LoVo (cell line): ENCODE results near the gene VARS1.
A peak's percentile ranks its signal among the peaks of the same experiment; 100 is the strongest.
"Not testable (repeated sequence)": the region's sequence is repeated elsewhere in the genome, so short reads cannot be mapped to it uniquely, and the experiment has no call there.

Experiments
- DNase-seq: peaks from one replicate; pipeline ENCODE4 v3.0.0-alpha.2; 2016; ENCODE audit warnings: low spot score

Gene VARS1

DNA sequence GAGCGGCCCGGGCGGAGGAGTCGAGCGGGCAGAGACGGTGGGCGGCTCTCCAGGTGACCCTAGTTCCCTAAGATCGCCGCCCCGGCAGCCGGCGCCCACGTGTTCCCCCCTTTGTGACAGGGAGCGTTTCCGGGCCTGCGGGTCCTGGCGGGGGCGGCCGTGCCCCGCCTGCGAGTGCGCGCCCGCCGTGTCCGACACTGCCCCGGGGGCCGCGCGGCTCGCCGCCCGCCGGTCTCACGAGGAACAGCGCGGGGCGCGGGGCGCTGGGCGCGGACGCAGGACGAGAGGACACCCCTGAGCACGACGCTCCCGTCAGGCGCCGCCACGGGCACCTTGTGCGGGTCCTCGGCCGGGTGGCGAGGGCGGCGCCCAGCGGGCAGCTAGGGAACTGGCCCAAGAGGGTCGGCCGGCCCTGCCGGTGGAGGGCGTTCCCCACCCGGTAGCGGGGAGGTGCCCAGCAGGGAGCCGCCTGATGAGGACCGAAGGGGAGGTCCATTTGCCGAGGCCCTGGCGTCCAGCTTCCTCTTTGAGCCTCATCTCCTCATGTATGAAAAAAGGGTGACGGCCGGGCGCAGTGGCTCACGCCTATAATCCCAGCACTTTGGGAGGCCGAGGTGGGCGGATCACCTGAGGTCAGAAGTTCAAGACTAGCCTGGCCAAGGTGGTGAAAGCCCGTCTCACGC, at the start of gene VARS1:
VARS1 (minus strand) TSS at position 137 of the 683 bp plus-strand sequence. CDS start 535 bp downstream, outside the sequence.
- DNase-seq: peak; percentile 95

DNA sequence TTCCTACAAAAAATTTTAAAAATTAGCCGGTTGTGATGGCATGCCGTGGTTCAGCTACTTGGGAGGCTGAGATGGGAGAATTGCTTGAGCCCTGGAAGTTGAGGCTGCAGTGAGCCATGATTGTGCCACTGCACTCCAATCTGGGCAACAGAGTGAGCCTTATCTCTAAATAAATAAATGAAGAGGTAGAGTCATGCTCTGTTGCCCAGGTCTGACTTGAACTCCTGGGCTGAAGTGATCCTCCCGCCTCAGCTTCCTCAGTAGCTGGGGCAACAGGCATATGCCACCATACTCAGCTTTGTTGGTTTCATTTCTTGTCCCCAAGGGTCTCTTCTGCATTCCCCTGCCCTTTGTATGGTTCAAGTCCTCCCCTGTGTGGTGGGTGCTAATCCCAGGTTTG, 49.0 kb upstream of the VARS1 start:
- DNase-seq: no peak

DNA sequence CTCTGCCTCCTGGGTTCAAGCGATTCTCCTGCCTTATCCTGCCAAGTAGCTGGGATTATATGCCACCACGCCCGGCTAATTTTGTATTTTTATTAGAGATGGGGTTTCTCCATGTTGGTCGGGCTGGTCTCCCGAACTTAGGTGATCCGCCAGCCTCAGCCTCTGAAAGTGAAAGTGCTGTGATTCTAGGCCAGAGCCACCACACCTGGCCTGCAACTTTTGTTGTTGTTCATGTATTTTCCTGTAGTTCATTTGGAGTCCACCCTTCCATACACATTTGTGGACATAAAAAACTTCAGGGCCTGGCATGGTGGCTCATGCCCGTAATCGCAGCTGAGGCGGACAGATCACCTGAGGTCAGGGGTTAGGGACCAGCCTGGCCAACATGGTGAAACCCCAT, 46.5 kb upstream of the VARS1 start:
- DNase-seq: no peak

DNA sequence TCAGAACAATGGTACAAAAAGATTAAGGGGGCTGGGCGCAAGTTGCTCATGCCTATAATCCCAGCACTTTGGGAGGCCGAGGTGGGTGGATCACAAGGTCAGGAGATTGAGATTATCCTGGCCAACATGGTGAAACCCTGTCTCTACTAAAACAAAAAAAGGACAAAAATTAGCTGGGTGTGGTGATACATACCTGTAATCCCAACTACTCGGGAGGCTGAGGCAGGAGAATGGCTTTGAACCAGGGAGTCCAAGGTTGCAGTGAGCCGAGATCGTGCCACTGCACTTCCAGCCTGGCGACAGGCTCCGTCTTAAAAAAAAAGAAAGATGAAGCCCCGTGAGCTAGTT, 44.2 kb upstream of the VARS1 start:
- DNase-seq: not testable (repeated sequence)

DNA sequence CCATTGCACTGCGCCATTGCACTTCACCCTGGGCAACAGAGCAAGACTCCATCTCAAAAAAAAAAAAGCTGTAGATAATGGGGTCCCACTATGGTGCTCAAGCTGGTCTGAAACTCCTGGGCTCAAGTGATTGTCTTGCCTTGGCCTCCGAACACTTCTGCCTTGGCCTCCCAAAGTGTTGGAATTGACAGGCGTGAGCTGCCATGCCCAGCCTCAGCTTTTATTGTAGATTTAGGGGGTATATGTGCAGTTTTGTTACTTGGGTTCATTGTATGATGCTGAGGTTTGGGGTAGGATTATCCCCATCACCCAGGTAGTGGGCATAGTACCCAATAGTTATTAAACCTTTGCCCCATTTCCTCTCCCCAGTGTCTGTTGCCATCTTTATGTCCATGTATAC, 43.4 kb upstream of the VARS1 start:
- no peak for DNase-seq

DNA sequence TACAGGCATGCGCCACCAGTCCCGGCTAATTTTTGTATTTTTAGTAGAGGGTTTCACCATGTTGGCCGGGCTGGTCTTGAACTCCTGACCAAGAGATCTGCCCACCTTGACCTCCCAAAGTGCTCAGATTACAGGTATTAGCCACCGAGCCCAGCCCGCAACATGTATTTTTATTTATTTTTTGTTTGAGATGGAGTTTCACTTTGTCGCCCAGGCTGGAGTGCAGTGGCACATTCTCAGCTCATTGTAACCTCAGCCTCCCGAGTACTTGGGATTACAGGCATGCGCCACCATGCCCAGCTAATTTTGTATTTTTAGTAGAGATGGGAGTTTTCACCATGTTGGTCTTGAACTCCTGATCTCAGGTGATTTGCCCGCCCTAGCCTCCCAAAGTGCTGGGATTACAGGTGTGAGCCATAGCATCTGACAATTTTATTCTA, 42.6 kb upstream of the VARS1 start:
- not testable (repeated sequence) for DNase-seq

DNA sequence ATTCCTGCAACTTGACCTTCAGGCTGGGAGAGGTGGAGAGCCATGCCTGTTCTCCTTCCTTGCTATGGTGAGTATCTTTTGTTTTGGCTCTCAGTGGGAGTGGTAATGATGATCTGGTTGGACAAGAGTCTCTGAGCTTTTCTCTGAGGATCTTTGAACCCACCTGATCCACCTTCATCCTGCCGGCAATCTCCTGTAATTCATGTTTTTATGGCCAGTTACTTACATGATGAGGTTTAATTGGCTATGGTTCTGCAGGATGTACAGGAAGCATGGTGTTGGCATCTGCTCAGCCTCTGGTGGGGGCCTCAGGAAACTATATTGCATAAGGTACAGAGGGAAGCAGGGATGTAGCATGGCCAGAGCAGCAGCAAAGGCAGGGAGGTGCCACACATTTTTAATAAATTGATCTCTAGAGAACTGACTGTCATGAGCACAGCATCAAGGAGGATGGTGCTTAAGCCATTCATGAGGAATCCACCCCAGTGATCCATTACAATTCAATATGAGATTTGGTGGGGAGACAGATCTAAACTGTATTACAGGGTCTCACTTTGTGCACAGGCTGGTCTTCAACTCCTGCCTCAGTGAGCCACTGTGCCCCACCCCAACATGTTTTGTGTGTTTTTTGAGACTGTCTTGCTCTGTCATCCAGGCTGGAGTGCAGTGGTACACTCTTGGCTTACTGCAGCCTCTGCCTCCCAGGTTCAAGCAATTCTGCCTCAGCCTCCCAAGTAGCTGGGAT, 42.0 kb upstream of the VARS1 start:
- no peak for DNase-seq

DNA sequence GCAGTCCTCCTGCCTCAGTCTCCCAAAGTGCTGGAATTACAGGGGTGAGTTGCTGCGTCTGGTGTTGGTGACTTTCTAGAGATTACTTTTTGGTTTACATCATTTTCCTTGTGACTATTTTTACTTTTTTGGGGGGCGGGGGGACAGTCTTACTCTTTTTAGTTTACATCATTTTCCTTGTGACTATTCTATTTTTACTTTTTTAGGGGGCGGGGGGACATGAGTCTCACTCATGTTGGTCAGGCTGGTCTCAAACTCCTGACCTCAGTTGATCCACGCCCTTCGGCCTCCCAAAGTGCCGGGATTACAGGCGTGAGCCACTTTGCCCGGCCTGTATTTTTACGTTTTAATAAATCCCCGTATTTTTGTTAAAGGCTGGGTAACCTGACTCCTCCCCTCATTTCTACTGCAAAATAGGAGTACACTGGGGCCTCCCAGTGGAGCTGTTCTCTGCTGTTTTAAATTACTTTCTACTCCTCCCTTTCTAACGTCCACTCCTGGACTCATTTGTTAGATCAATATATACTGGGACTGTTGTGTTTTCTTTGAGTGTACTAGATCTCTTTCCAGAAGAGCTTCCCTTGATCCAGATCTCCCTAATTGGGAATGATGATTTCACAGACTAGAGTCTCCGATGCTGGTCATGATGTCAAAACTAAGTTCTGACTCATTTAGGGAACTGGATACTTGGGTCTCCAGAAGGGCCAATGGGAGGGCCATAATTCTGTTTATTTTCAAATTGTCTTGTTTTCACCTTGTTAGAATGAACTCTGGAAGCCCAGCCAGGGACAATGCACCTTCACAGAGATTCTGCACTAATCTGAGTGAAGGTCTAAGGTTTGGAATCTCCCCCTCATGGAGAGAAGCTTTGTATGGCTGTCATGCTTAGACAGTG, 41.2 kb upstream of the VARS1 start:
- no peak for DNase-seq

DNA sequence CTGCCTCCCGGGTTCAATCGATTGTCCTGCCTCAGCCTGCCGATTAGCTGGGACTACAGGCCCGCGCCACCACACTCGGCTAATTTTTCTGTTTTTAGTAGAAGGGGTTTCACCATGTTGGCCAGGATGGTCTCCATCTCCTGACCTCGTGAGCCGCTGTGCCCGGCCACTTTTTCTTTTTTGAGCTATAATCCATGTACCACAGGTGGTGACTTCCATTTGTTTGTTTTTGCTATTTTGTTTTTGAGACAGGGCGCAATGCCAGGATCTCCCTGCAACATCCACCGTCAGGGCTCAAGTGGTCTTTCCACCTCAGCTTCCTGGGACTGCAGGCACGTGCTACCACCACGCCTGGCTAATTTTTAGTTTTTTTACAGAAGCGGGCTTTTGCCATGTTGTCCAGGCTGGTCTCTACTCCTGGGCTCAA, 40.5 kb upstream of the VARS1 start:
- DNase-seq: no peak

DNA sequence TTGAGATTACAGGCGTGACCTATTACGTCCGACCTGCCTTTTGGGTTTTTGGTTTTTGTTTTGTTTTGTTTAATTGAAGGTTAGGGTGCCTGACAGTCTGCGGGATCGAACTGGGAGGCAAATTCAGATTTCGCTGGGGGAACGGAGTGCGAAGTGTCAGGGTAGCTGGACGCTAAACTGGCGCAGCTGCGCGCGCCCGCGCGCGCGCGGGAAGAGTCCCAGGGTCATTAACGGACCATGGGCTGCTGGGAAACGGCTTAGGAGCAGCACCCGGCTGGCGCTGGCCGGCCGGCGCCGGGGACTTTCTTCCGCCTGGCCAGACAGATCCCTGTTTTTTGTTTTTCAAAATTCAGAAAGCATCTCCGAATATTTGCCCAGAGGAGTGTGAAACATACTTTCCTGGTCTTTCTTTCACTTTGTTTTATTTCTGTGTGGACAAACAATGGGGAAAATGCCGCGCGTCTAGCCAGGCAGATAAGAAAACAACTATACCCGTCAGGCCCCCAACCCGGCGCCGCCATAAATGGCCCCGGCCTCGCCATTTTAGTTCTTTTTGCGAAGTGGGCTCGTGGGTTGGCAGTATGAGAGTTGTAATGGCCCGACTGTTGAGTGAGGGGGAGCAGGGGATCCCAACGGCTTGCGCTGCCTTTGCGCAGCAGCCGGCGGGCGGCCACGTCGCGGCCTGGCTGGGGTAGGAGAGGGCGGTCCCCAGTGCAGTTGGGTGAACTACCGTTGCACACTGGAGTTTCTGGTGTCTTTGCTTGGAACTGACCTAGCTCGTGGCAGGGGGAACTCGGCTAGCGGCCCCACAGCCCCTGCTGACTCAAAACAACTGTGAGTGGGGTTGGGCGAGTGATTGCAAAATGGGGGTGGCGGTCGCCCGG, 39.1 kb upstream of the VARS1 start:
- peak; percentile 91 for DNase-seq

DNA sequence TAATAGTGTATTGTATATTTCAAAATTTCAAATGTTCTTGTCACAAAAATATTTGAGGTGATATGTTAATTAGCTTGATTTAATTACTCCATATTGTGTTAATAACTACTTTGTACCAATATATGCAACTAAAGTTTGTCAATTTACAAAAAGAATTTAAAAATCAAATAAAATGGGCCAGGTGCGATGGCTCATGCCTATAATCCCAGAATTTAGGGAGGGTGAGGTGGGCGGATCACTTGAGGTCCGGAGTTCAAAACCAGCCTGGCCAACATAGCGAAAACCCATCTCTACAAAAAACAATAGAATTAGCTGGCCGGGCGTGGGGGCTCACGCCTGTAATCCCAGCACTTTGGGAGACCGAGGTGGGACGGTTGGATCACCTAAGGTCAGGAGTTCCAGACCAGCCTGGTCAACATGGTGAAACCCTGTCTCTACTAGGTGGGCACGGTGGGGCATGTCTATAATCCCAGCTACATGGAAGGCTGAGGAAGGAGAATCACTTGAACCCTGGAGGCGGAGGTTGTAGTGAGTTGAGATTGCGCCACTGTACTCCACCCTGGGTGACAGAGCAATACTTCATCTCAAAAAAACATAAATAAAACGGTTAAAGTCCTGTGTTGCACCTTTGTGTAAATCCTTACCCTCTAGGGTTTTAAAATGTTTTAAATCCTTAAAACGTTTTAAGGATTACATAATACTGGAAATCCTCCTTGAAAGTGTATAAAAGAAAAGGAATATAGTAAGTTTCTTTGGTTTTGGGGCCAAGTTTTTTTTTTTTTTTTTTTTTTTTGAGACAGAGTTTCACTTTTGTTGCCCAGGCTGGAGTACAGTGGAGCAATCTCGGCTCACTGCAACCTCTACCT, 36.0 kb upstream of the VARS1 start:
- DNase-seq: no peak

DNA sequence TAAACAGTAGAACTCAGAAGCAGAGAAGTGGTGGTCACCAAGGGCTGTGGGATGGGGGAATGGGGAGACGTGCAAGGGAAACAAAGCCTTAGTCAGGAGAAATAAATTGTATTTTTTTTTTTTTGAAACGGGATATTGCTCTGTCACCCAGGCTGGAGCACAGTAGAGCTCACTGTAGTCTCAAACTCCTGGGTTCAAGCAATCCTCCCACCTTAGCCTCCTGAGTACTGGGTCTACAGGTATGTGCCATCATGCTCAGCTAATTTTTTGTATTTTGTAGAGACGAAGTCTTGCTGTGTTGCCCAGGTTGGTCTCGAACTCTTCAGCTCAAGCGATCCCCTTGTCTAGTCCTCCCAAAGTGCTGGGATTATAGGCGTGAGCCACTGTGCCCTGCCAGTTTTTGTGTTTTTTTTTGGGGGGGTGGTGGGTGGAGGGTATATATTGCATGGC, 35.4 kb upstream of the VARS1 start:
- no peak for DNase-seq

DNA sequence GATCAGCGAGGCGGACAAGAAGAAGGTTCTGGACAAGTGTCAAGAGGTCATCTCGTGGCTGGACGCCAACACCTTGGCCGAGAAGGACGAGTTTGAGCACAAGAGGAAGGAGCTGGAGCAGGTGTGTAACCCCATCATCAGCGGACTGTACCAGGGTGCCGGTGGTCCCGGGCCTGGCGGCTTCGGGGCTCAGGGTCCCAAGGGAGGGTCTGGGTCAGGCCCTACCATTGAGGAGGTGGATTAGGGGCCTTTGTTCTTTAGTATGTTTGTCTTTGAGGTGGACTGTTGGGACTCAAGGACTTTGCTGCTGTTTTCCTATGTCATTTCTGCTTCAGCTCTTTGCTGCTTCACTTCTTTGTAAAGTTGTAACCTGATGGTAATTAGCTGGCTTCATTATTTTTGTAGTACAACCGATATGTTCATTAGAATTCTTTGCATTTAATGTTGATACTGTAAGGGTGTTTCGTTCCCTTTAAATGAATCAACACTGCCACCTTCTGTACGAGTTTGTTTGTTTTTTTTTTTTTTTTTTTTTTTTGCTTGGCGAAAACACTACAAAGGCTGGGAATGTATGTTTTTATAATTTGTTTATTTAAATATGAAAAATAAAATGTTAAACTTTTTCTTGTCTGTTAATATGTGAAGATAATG, 34.2 kb upstream of the VARS1 start:
- DNase-seq: no peak

DNA sequence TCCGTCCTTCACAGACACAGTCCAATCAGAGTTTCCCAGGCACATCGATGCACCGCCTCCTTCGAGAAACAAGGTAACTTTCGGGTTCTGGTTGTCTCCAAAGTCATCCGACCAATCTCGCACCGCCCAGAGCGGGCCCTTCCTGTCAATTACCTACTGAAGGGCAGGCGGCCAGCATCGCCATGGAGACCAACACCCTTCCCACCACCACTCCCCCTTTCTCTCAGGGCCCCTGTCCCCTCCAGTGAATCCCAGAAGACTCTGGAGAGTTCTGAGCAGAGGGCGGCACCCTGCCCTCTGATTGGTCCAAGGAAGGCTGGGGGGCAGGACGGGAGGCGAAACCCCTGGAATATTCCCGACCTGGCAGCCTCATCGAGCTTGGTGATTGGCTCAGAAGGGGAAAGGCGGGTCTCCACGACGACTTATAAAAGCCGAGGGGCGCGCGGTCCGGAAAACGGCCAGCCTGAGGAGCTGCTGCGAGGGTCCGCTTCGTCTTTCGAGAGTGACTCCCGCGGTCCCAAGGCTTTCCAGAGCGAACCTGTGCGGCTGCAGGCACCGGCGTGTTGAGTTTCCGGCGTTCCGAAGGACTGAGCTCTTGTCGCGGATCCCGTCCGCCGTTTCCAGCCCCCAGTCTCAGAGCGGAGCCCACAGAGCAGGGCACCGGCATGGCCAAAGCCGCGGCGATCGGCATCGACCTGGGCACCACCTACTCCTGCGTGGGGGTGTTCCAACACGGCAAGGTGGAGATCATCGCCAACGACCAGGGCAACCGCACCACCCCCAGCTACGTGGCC, 31.9 kb upstream of the VARS1 start, which contains the start of gene HSPA1B:
HSPA1B (plus strand) TSS at position 453 of the 794 bp plus-strand sequence; CDS start at position 666, 213 bp downstream.
- peak; percentile 98 for DNase-seq

DNA sequence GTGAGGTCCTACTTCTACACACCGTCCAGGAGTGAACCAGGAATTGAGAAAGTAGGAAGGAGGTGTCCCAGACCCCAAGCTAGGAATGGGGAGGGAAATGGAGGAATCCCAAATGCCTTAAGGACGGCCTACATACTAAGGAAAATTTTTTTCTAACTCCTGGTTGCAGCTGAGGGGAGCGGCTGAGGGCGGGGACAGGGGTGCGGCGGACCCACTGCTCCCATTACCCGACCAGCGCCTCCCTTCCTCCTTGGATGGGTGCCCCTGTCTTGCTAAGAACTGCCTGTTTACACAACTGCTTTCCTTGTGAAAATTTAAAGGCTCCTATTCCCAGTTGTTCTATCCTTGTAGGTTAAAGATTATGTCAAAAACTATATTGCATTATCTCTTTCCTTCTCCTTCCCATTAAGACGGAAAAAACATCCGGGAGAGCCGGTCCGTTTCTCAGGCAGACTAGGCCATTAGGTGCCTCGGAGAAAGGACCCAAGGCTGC, 31.3 kb upstream of the VARS1 start:
- peak; percentile 85 for DNase-seq

DNA sequence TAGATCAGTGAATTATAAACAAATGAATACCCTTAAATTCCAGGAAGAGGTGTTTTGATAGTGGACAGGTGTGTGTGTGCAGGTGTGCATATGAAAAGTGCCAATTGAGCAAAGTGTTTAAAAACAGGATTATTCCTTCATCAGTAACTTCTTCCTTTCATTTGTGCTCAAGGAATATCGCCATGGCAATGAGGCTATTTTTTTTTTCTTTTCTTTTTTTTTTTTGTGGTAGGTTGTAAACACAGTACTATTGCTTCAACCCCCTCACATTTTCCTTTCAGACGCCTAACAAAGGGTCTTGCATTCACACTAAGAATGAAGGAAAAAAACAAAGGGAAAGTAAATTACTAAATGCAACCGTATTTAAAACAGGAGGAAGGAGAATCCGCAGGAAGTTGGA, 30.0 kb upstream of the VARS1 start:
- DNase-seq: no peak

DNA sequence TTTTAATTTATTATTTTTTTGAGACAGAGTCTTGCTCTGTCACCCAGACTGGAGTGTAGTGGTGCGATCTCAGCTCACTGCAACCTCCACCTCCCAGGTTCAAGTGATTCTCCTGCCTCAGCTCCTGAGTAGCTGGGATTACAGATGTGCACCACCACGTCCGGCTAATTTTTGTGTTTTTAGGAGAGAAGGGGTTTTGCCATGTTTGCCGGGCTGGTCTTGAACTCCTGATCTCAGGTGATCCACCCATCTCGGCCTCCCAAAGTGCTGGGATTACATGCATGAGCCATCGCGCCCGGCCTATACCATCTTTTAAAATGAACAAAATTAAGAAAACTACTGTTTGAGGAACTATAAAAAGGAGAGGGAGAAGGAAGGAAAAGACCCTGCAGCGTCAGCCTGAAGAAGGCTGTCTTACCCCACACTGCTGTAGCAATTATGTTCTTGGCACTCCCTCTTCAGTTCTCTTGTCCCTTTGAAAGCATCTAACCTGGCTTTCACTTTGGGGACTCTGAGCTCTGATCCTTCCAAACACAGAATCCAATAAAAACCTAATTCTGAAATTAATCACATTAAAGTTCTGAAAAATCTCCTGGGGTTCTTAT, 28.1 kb upstream of the VARS1 start:
- not testable (repeated sequence) for DNase-seq

DNA sequence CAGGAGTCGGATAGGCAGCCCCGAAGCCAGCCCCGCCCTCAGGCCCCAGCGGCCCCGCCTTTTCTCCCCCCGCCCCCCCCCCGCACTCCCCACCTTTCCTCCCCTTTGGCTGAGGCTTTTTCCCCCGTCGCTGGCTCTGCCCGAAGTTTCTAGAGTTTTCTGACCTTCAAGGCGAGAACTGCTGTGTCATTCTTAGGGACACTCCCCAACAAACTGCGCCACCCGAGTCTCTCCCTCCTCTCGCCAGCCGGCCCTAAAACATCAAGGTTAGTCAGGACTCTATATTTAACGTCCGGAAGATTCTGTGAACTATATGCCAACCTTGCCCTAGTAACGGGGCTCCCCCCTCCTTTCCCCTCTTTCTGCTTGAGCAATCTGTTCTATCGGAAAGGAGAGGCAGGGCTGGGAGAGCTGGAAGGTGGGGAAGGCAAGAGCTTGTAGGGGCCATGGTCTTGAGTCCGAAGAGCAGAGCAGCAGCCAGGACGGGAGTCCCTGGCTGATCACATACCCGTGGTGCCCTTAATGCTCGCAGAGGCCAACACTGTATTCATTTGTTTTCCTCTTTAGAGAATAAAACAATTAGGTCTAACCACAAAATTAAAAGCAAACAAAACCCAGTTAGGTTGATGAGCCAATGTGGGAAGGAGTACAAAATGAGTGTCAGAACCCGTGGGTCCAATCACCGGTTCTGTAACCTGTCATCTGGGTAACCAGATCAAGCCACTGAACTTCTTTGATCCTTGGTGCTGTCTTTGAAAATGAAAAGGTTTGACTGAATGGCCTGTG, 26.7 kb upstream of the VARS1 start:
- DNase-seq: peak; percentile 62
